WTC11 (cell line): ENCODE results near the gene ABHD16A. TPM values are rescaled to one million over a fixed set of nuclear protein-coding genes. Genes with fewer than 3 reads are reported as not detected.

Source experiments
- ATAC-seq: fragments of 200-7000 bp; cut with Tn5 transposase; 2 replicates; pipeline ENCODE4 v1.10.0; 2021; ENCODE audit warnings: mild to moderate bottlenecking, moderate library complexity
- CTCF ChIA-PET: fragments of 300-600 bp; sonication (Branson Sonifier 250); formaldehyde crosslinking; loops from one replicate; lab custom pipeline; 2021; ENCODE audit warnings: antibody characterized with exemption; lab: Charles Lee
- POLR2A ChIA-PET: fragments of 350-600 bp; sonication (Branson Sonifier 250); formaldehyde crosslinking; loops from one replicate; lab custom pipeline; 2021; ENCODE audit warnings: antibody characterized with exemption; lab: Charles Lee
- DNase-seq: peaks from one replicate; pipeline ENCODE4 v3.0.0; 2021; ENCODE audit warnings: low spot score
- H3K27ac Mint-ChIP-seq: 2 replicates; pipeline ENCODE4 v1.8.0; 2021; ENCODE audit warnings: mixed read lengths
- H3K27me3 Mint-ChIP-seq: 2 replicates; pipeline ENCODE4 v1.8.0; 2021; ENCODE audit warnings: low read depth, mild to moderate bottlenecking, moderate library complexity, mixed read lengths
- H3K36me3 Mint-ChIP-seq: 2 replicates; pipeline ENCODE4 v1.8.0; 2021; ENCODE audit warnings: mixed read lengths
- H3K4me1 Mint-ChIP-seq: 2 replicates; pipeline ENCODE4 v1.8.0; 2022; ENCODE audit warnings: mixed read lengths
- H3K4me3 Mint-ChIP-seq: 2 replicates; pipeline ENCODE4 v1.8.0; 2021; ENCODE audit warnings: mild to moderate bottlenecking, moderate library complexity, mixed read lengths
- H3K9me3 Mint-ChIP-seq: 2 replicates; pipeline ENCODE4 v1.8.0; 2021; ENCODE audit warnings: mixed read lengths
- CBFB ChIP-seq: sonication (generic); formaldehyde crosslinking; IDR thresholded peaks from 2 replicates; pipeline ENCODE4 v1.8.1; 2022; ENCODE audit warnings: mild to moderate bottlenecking, low read depth, missing genetic modification reagents
- CTCF ChIP-seq: fragments of 200-600 bp; IDR thresholded peaks from 2 replicates; pipeline ENCODE4 v1.8.0; 2022; ENCODE audit warnings: antibody characterized with exemption
- ELF4 ChIP-seq: sonication (generic); formaldehyde crosslinking; IDR thresholded peaks from 2 replicates; pipeline ENCODE4 v1.8.1; 2022; ENCODE audit warnings: low read depth, mild to moderate bottlenecking, moderate library complexity, missing genetic modification reagents
- ETV6 ChIP-seq: sonication (generic); formaldehyde crosslinking; IDR thresholded peaks from 2 replicates; pipeline ENCODE4 v1.8.1; 2022; ENCODE audit warnings: mild to moderate bottlenecking, missing genetic modification reagents
- FOXJ3 ChIP-seq: sonication (generic); formaldehyde crosslinking; IDR thresholded peaks from 2 replicates; pipeline ENCODE4 v1.9.0; 2021; ENCODE audit warnings: missing genetic modification reagents, mild to moderate bottlenecking, borderline replicate concordance
- FOXK1 ChIP-seq: sonication (generic); formaldehyde crosslinking; IDR thresholded peaks from 2 replicates; pipeline ENCODE4 v1.8.0; 2022; ENCODE audit warnings: mild to moderate bottlenecking, moderate library complexity, missing genetic modification reagents
- IRF2 ChIP-seq: sonication (generic); formaldehyde crosslinking; IDR thresholded peaks from 2 replicates; pipeline ENCODE4 v1.8.0; 2022; ENCODE audit warnings: low read depth, missing genetic modification reagents, borderline replicate concordance
- MLX ChIP-seq: sonication (generic); formaldehyde crosslinking; IDR thresholded peaks from 2 replicates; pipeline ENCODE4 v1.8.1; 2023; ENCODE audit warnings: mild to moderate bottlenecking, missing genetic modification reagents, moderate library complexity
- RELA ChIP-seq: sonication (generic); formaldehyde crosslinking; IDR thresholded peaks from 2 replicates; pipeline ENCODE4 v1.8.1; 2022; ENCODE audit warnings: missing genetic modification reagents, mild to moderate bottlenecking, borderline replicate concordance
- RORB ChIP-seq: fragments of 250-450 bp; sonication (Bioruptor Pico); IDR thresholded peaks from 2 replicates; pipeline ENCODE4 v1.9.0; 2021; ENCODE audit warnings: mild to moderate bottlenecking
- ZBTB21 ChIP-seq: sonication (generic); formaldehyde crosslinking; IDR thresholded peaks from 2 replicates; pipeline ENCODE4 v1.8.1; 2023; ENCODE audit warnings: mild to moderate bottlenecking, missing genetic modification reagents, borderline replicate concordance
- ZMAT4 ChIP-seq: fragments of 250-450 bp; sonication (Bioruptor Pico); IDR thresholded peaks from 2 replicates; pipeline ENCODE4 v1.9.0; 2021; ENCODE audit warnings: mild to moderate bottlenecking
- ZNF121 ChIP-seq: sonication (generic); formaldehyde crosslinking; IDR thresholded peaks from 2 replicates; pipeline ENCODE4 v1.8.0; 2023; ENCODE audit warnings: missing genetic modification reagents
- ZNF219 ChIP-seq: sonication (generic); formaldehyde crosslinking; IDR thresholded peaks from 2 replicates; pipeline ENCODE4 v1.8.0; 2023; ENCODE audit warnings: missing genetic modification reagents, mild to moderate bottlenecking, borderline replicate concordance
- ZNF396 ChIP-seq: fragments of 250-450 bp; sonication (Bioruptor Pico); IDR thresholded peaks from 2 replicates; pipeline ENCODE4 v1.8.0; 2021; ENCODE audit warnings: mild to moderate bottlenecking, moderate library complexity, borderline replicate concordance
- ZNF423 ChIP-seq: fragments of 250-450 bp; sonication (Bioruptor Pico); IDR thresholded peaks from 2 replicates; pipeline ENCODE4 v2.1.2; 2022; ENCODE audit warnings: mild to moderate bottlenecking, moderate library complexity
- ZNF425 ChIP-seq: fragments of 250-450 bp; sonication (Bioruptor Pico); conservative IDR thresholded peaks from 2 replicates; pipeline ENCODE4 v1.9.0; 2021; ENCODE audit warnings: mild to moderate bottlenecking
- total RNA-seq: library from RNA; stranded (reverse); gene quantifications from 3 replicates; pipeline ENCODE4 v1.2.3, GENCODE V29; 2021
- TF ChIP-seq, protein P1 (sequence below): sonication (generic); formaldehyde crosslinking; IDR thresholded peaks from 2 replicates; pipeline ENCODE4 v1.8.0; 2022; ENCODE audit warnings: mild to moderate bottlenecking, missing genetic modification reagents
- TF ChIP-seq, protein P2 (sequence below): sonication (generic); formaldehyde crosslinking; IDR thresholded peaks from 2 replicates; pipeline ENCODE4 v1.8.0; 2022; ENCODE audit warnings: mild to moderate bottlenecking, missing genetic modification reagents
- TF ChIP-seq, protein P3 (sequence below): sonication (generic); formaldehyde crosslinking; IDR thresholded peaks from 2 replicates; pipeline ENCODE4 v1.8.1; 2022; ENCODE audit warnings: low read depth, mild to moderate bottlenecking, moderate library complexity, missing genetic modification reagents, borderline replicate concordance

Gene ABHD16A
- total RNA-seq, 1 experiment from 2014 or later: 28.6 TPM

GRCh38 chr6:31676904-31677303, 26.2 kb downstream of the ABHD16A start (continued):
- no peak for TF ChIP-seq ZNF423 (CRISPR knock-in tag)
- no peak for TF ChIP-seq FOXK1
- TF ChIP-seq, protein P1, sequence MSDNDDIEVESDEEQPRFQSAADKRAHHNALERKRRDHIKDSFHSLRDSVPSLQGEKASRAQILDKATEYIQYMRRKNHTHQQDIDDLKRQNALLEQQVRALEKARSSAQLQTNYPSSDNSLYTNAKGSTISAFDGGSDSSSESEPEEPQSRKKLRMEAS (CRISPR knock-in tag): no peak
- TF ChIP-seq CBFB (CRISPR knock-in tag): no peak
- TF ChIP-seq ZNF425 (CRISPR knock-in tag): no peak

- ChIA-PET CTCF (interaction anchor here (1.7 kb wide), 1 partner anchor 93 kb away, joined by 4 read pairs; no protein-coding TSS in a partner anchor), POLR2A (interaction anchor here (1.4 kb wide), 1 partner anchor 59 kb away, joined by 4 read pairs; the partner anchor contains the start of gene CLIC1)
- Mint-ChIP-seq H3K4me3 (no peak overlapping the region), H3K36me3 (peaks cover 19% of the 10 kb centered on the region), H3K4me1 (peaks cover 7% of the 10 kb centered on the region), H3K27ac (no peak overlapping the region), H3K9me3 (no peaks in the 10 kb centered on the region), H3K27me3 (peaks cover 12% of the 10 kb centered on the region)
- DNase-seq: no peak
- TF ChIP-seq RELA (no peak), RORB (no peak), ZMAT4 (no peak), IRF2 (CRISPR knock-in tag) (no peak), ETV6 (CRISPR knock-in tag) (no peak), ZBTB21 (CRISPR knock-in tag) (no peak), FOXJ3 (CRISPR knock-in tag) (no peak)
- TF ChIP-seq, protein P2, sequence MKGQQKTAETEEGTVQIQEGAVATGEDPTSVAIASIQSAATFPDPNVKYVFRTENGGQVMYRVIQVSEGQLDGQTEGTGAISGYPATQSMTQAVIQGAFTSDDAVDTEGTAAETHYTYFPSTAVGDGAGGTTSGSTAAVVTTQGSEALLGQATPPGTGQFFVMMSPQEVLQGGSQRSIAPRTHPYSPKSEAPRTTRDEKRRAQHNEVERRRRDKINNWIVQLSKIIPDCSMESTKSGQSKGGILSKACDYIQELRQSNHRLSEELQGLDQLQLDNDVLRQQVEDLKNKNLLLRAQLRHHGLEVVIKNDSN (CRISPR knock-in tag): no peak
- no peak for ATAC-seq
Measured at GRCh38 chr6:31676322-31676903, 26.7 kb downstream of the ABHD16A start.

- Mint-ChIP-seq H3K36me3 (peaks cover 61% of the 10 kb centered on the region), H3K4me1 (peaks cover 12% of the 10 kb centered on the region)
- TF ChIP-seq, protein P1 (CRISPR knock-in tag): no peak
- no peak for TF ChIP-seq ZNF121
- no peak for TF ChIP-seq MLX (CRISPR knock-in tag)
- no peak for TF ChIP-seq FOXJ3 (CRISPR knock-in tag)
- TF ChIP-seq, protein P3, sequence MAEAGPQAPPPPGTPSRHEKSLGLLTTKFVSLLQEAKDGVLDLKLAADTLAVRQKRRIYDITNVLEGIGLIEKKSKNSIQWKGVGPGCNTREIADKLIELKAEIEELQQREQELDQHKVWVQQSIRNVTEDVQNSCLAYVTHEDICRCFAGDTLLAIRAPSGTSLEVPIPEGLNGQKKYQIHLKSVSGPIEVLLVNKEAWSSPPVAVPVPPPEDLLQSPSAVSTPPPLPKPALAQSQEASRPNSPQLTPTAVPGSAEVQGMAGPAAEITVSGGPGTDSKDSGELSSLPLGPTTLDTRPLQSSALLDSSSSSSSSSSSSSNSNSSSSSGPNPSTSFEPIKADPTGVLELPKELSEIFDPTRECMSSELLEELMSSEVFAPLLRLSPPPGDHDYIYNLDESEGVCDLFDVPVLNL (CRISPR knock-in tag): no peak
- TF ChIP-seq ELF4 (CRISPR knock-in tag): no peak
- TF ChIP-seq ZNF425 (CRISPR knock-in tag): no peak
- no peak for TF ChIP-seq ZNF219 (CRISPR knock-in tag)
- TF ChIP-seq IRF2 (CRISPR knock-in tag): no peak
- TF ChIP-seq CTCF: no peak
- no peak for TF ChIP-seq ZNF396 (CRISPR knock-in tag)
- TF ChIP-seq, all 79 proteins: peak for 0
- ChIA-PET CTCF (interaction anchor here (0.8 to 1.9 kb wide), 2 partner anchors 72 to 100 kb away, joined by 4 read pairs; no protein-coding TSS in a partner anchor), POLR2A (no interaction called here)
- Mint-ChIP-seq H3K9me3 (no peaks in the 10 kb centered on the region), H3K27ac (no peak within 1 kb of the TSS), H3K27me3 (no peaks in the 10 kb centered on the region), H3K4me3 (no peak within 1 kb of the TSS)
- ATAC-seq (no peak), DNase-seq (no peak)
Measured at GRCh38 chr6:31669676-31670075, 33.4 kb downstream of the ABHD16A start, which contains the start of gene LY6G5B. LY6G5B (plus strand) TSS chr6:31669976; CDS start chr6:31670951, 975 bp downstream.
